Measurements from ENCODE around the gene SYN1.

Gene SYN1

GRCh38 chrX:47612418-47612817 lies 7.2 kb downstream of the SYN1 start:
- ATAC-seq (ENCODE audit: insufficient read depth, low read depth) (no peak), DNase-seq (no peak)
- Histone ChIP-seq H3K4me3 (ENCODE audit: low read depth in 1 of 2, low read length in 2 of 2) (no peak overlapping the region), H3K9ac (ENCODE audit: low read depth, low read length) (no peak overlapping the region), H3K79me2 (ENCODE audit: insufficient read depth, low read length) (no peaks in the 10 kb centered on the region), H2AFZ (ENCODE audit: low read depth, low read length) (no peak overlapping the region), H3K4me1 (ENCODE audit: insufficient read depth, low read length) (no peaks in the 10 kb centered on the region), H3K4me2 (ENCODE audit: insufficient read depth, low read length) (no peak overlapping the region), H4K20me1 (ENCODE audit: insufficient read depth, low read length) (no peaks in the 10 kb centered on the region), H3K9me3 (ENCODE audit: insufficient read depth, low read length, severe bottlenecking) (no peaks in the 10 kb centered on the region), H3K27me3 (ENCODE audit: insufficient read depth, low read length, poor library complexity) (no peaks in the 10 kb centered on the region), H3K36me3 (ENCODE audit: insufficient read depth, low read length) (no peaks in the 10 kb centered on the region), H3K27ac (ENCODE audit: low read length) (no peak overlapping the region)
- no peak for TF ChIP-seq EZH2 (IDR thresholded peaks at IDR 0.05; ENCODE audit: borderline replicate concordance, low read depth, low read length, severe bottlenecking)
- TF ChIP-seq CTCF (IDR thresholded peaks at IDR 0.05; ENCODE audit: borderline replicate concordance, extremely low read depth, low read length, poor library complexity, severe bottlenecking), result no peak

- H3K27me3 ChIP-seq (ENCODE audit: insufficient read depth, low read length, poor library complexity), result no peaks in the 10 kb centered on the region
- H3K4me3 ChIP-seq (ENCODE audit: low read depth in 1 of 2, low read length in 2 of 2), result no peak overlapping the region
- no peaks in the 10 kb centered on the region for H3K79me2 ChIP-seq (ENCODE audit: insufficient read depth, low read length)
- DNase-seq (no peak), ATAC-seq (ENCODE audit: insufficient read depth, low read depth) (no peak)
- TF ChIP-seq CTCF (IDR thresholded peaks at IDR 0.05; ENCODE audit: borderline replicate concordance, extremely low read depth, low read length, poor library complexity, severe bottlenecking) (no peak), EZH2 (IDR thresholded peaks at IDR 0.05; ENCODE audit: borderline replicate concordance, low read depth, low read length, severe bottlenecking) (no peak)
- no peak overlapping the region for H3K27ac ChIP-seq (ENCODE audit: low read length)
- H2AFZ ChIP-seq (ENCODE audit: low read depth, low read length), result no peak overlapping the region
- no peak overlapping the region for H3K9ac ChIP-seq (ENCODE audit: low read depth, low read length)
- no peaks in the 10 kb centered on the region for H4K20me1 ChIP-seq (ENCODE audit: insufficient read depth, low read length)
- no peak overlapping the region for H3K4me2 ChIP-seq (ENCODE audit: insufficient read depth, low read length)
- no peaks in the 10 kb centered on the region for H3K9me3 ChIP-seq (ENCODE audit: insufficient read depth, low read length, severe bottlenecking)
- no peaks in the 10 kb centered on the region for H3K4me1 ChIP-seq (ENCODE audit: insufficient read depth, low read length)
- H3K36me3 ChIP-seq (ENCODE audit: insufficient read depth, low read length), result no peaks in the 10 kb centered on the region
These were observed 7.7 kb downstream of the SYN1 start for GRCh38 chrX:47611926-47612325.

- Histone ChIP-seq H2AFZ (ENCODE audit: low read depth, low read length) (no peak overlapping the region), H3K4me2 (ENCODE audit: insufficient read depth, low read length) (no peak overlapping the region), H3K27ac (ENCODE audit: low read length) (no peak overlapping the region), H3K9me3 (ENCODE audit: insufficient read depth, low read length, severe bottlenecking) (no peaks in the 10 kb centered on the region), H3K79me2 (ENCODE audit: insufficient read depth, low read length) (no peaks in the 10 kb centered on the region), H3K4me3 (ENCODE audit: low read depth in 1 of 2, low read length in 2 of 2) (no peak overlapping the region), H3K27me3 (ENCODE audit: insufficient read depth, low read length, poor library complexity) (no peaks in the 10 kb centered on the region), H3K9ac (ENCODE audit: low read depth, low read length) (no peak overlapping the region), H3K36me3 (ENCODE audit: insufficient read depth, low read length) (no peaks in the 10 kb centered on the region), H3K4me1 (ENCODE audit: insufficient read depth, low read length) (no peaks in the 10 kb centered on the region), H4K20me1 (ENCODE audit: insufficient read depth, low read length) (no peaks in the 10 kb centered on the region)
- DNase-seq (no peak), ATAC-seq (ENCODE audit: insufficient read depth, low read depth) (no peak)
- TF ChIP-seq EZH2 (IDR thresholded peaks at IDR 0.05; ENCODE audit: borderline replicate concordance, low read depth, low read length, severe bottlenecking) (no peak), CTCF (IDR thresholded peaks at IDR 0.05; ENCODE audit: borderline replicate concordance, extremely low read depth, low read length, poor library complexity, severe bottlenecking) (no peak)
These were observed 8.2 kb downstream of the SYN1 start for GRCh38 chrX:47611489-47611888.

GRCh38 chrX:47610511-47610910 lies 9.1 kb downstream of the SYN1 start:
- H3K4me2 ChIP-seq (ENCODE audit: insufficient read depth, low read length), result no peak overlapping the region
- H3K36me3 ChIP-seq (ENCODE audit: insufficient read depth, low read length), result no peaks in the 10 kb centered on the region
- no peak overlapping the region for H3K4me3 ChIP-seq (ENCODE audit: low read depth in 1 of 2, low read length in 2 of 2)
- no peak for DNase-seq
- H4K20me1 ChIP-seq (ENCODE audit: insufficient read depth, low read length), result no peaks in the 10 kb centered on the region
- H3K4me1 ChIP-seq (ENCODE audit: insufficient read depth, low read length), result no peaks in the 10 kb centered on the region
- no peaks in the 10 kb centered on the region for H3K9me3 ChIP-seq (ENCODE audit: insufficient read depth, low read length, severe bottlenecking)
- no peak for TF ChIP-seq CTCF (IDR thresholded peaks at IDR 0.05; ENCODE audit: borderline replicate concordance, extremely low read depth, low read length, poor library complexity, severe bottlenecking)
- TF ChIP-seq EZH2 (IDR thresholded peaks at IDR 0.05; ENCODE audit: borderline replicate concordance, low read depth, low read length, severe bottlenecking), result no peak
- no peak overlapping the region for H3K27ac ChIP-seq (ENCODE audit: low read length)
- ATAC-seq (ENCODE audit: insufficient read depth, low read depth), result no peak
- no peak overlapping the region for H2AFZ ChIP-seq (ENCODE audit: low read depth, low read length)
- no peaks in the 10 kb centered on the region for H3K27me3 ChIP-seq (ENCODE audit: insufficient read depth, low read length, poor library complexity)
- no peaks in the 10 kb centered on the region for H3K79me2 ChIP-seq (ENCODE audit: insufficient read depth, low read length)
- H3K9ac ChIP-seq (ENCODE audit: low read depth, low read length), result no peak overlapping the region

Data from DND-41 (cell line).